NCI-H82 (cell line): Measurements from ENCODE around the gene RLIM.
A peak's percentile ranks its signal among the peaks of the same experiment; 100 is the strongest.

ENCODE experiments used
- DNase-seq: peaks from one replicate; lab custom pipeline; 2025; lab: John Stamatoyannopoulos, UW

RLIM gene

GRCh38 chrX:74536832-74537371 lies 77.5 kb downstream of the RLIM start:
- no peak for DNase-seq

- peak; percentile 90 for DNase-seq
Measured at GRCh38 chrX:74536152-74536831, 78.1 kb downstream of the RLIM start.

GRCh38 chrX:74535408-74536151 lies 78.8 kb downstream of the RLIM start:
- peak; percentile 65 for DNase-seq
